GM21515 (cell line): ENCODE results near the gene FAM47E.
"Not testable (repeated sequence)": the region's sequence is repeated elsewhere in the genome, so short reads cannot be mapped to it uniquely, and the experiment has no call there.

ENCODE experiments used
- ATAC-seq: cut with Tn5 transposase; IDR thresholded peaks from one replicate; pipeline ENCODE4 v1.9.1; 2021; ENCODE audit not compliant: unreplicated experiment

FAM47E gene

DNA sequence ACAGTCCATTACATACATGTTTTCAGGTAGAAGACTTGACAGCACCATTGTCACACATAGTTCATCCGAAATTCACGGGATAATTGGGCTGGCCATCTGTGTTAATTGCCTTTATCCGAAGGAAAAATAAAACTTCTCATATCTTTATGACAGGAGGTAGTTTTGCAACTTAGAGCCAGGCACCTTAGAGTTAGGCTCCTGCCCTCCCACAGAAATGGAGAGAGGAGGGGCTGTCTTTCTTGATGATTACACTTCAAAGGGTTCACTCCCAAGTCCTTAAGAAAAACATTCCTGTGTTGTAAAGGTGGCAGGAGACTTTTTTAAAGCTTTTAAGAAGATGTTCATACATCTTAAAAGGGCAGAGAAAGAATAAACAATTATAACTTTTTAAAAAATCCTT, 27.4 kb upstream of the FAM47E start:
- no peak for ATAC-seq

GRCh38 chr4:76226418-76226817, 25.1 kb upstream of the FAM47E start:
- ATAC-seq: no peak

DNA sequence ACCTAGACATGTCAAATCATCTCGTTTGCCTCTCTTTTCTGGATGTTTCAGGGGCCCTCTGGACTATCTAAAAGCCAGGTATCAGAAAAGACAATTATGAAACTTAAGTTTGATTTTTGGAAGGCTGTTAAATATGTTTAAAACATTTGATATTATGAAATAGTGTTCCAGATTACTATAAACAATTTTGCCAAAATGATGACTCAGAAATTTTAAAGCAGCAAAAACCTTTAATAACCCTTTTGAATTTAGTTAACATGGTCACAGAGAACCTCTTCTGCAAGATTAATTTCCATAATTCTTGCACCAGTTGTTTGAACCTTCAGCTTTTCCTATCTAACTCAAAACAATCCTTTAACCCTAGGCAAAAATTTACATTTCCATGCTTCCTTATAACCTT, 18.8 kb upstream of the FAM47E start:
- no peak for ATAC-seq

DNA sequence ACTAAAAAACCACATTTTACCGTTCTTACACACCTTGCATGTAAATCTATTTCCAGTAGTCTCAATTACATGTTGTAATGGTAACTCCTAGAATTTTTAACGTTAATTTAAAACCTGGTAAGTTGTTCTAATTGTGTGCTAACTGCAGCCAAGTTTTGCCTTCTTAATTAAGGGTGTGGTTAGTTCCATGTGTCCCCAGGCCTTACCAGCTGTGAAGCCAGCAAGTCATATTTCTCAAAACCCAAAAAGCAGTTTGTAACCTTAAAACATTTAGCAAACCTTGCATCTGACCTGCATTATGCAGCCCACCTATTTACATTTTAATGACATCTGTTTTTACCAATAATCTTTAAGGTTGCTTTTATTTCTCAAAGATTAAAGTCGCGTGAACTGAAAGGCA, 18.4 kb upstream of the FAM47E start:
- no peak for ATAC-seq

DNA sequence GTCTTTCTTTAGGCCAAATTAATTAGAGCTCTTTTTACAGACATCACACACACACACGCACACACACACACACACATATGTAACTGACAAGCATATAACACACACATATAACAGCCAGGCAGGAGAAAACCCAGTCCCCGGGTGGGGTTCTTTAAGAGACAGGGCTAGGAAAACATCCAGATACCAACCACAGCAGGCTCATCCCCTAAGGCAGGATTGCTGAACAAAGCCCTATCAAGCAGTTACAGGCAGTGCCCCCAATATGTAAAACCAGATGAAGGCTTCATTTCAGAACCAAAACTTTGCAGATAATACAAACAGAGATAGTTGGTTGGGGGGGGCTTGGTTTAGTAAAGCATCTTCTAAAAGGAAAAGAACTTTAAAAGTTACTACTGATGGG, 18.0 kb upstream of the FAM47E start:
- ATAC-seq: no peak

DNA sequence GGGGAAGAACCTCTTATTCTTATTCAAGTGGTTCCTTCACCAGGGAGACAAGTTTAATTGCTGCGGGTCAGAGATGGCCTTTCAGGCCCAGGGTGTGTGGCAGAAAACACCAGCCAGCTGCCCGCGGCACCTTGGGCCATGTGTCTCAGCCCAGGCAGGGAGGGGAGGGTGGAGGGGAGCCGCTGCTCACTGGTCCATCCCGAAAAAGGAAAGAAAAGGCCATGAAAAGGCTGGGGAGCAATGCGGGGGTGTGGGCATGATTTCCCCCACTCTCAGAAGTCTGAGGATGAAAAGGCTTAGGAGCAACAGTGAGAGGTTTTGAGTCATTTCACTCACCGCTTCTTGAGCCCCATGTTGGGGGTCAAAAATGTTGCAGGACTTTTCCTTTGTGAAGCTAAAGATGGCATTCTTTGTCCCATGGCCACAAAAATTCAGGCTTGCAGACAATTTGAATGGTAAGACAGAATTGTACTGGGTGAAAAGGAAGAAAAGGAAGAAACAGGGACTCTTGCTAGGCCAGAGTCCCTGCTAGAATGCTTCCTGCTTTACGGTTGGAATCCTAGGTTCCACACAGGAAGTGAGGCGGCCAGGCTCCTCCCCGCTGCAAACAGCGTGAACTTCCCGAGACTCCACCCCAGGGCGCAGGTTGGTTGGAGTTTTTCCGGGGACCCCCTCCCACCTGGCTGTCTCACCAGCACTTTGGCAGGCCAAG, 17.4 kb upstream of the FAM47E start:
- ATAC-seq: no peak

- no peak for ATAC-seq
Observed at GRCh38 chr4:76234679-76235044, 16.9 kb upstream of the FAM47E start.

DNA sequence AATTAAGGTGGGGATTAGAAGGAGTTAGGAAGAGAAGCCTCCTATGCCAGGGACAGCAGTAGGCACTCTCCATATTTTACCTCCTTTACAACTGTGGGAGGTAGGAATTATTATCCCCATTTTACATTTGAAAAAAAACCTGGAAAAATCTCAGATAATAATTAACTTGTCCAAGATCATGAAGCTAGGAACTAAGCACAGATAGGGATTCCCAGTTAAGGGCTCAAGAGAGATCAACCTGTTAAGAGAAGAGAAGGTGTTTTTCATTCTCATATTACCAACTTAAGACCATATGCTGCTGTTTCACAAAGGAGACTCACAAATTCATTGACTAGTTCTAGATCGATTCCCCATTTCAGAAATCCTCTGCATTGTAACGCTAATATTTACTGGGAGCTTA, 16.1 kb upstream of the FAM47E start:
- ATAC-seq: no peak

- no peak for ATAC-seq
Observed at GRCh38 chr4:76235915-76236314, 15.6 kb upstream of the FAM47E start.

GRCh38 chr4:76238236-76238635, 13.3 kb upstream of the FAM47E start:
- no peak for ATAC-seq

DNA sequence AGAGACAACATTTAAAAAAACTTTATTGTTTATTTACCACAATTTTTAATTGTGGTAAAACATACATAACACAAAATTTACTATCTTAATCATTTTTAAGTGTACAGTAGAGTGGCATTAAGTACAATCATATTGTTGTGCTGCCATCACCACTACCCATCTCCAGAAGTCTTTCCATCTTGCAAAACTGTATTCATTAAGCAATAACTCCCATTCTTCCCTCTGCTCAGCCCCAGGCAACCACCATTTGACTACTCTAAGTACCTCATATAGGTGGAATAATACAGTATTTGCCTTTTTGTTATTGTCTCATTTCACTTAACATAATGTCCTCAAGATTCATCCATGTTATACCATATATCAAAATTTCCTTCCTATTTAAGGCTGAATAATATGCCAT, 12.8 kb upstream of the FAM47E start:
- ATAC-seq: no peak

- ATAC-seq: no peak
Observed at GRCh38 chr4:76240236-76240635, 11.3 kb upstream of the FAM47E start.

GRCh38 chr4:76243877-76244276, 7.6 kb upstream of the FAM47E start:
- not testable (repeated sequence) for ATAC-seq

- no peak for ATAC-seq
Observed at GRCh38 chr4:76246025-76246424, 5.5 kb upstream of the FAM47E start.

DNA sequence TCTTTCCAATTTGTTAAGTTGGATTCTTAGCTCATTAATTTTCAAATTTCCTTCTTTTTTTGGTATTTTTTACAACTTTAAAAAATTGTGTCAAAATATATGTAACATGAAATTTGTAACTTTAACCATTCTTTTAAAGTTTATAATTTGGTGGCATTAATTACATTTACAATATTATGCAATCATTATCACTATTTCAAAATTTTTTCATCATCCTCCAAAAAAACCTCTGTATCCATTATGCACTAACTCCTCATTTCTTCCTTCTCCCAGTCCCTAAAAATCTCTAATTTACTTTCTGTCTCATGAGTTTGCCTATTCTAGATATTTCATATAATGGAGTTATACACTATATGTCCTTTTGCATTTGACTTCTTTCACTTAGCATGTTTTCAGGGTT, 4.7 kb upstream of the FAM47E start:
- ATAC-seq: no peak

GRCh38 chr4:76250962-76251361, 559 bp upstream of the FAM47E start:
- no peak for ATAC-seq

DNA sequence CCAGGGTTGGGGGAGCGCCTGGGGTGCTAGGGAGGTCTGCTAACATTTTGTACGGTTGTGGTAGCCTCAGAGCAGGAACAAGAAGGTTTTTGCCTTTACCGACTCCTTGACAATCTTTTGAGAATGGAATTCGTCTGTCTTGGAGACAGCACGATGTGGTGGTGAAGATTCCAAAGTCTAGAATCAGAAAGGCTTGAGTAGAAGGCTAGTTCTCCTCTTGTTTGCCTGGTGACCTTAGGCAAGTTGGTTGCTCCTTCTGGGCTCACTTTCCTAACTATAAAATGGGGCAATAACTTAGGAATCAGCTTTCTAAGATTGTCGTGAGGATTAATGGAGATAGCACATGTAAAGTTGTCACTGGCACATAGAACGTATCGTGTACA, 741 bp downstream of the FAM47E start:
- no peak for ATAC-seq

DNA sequence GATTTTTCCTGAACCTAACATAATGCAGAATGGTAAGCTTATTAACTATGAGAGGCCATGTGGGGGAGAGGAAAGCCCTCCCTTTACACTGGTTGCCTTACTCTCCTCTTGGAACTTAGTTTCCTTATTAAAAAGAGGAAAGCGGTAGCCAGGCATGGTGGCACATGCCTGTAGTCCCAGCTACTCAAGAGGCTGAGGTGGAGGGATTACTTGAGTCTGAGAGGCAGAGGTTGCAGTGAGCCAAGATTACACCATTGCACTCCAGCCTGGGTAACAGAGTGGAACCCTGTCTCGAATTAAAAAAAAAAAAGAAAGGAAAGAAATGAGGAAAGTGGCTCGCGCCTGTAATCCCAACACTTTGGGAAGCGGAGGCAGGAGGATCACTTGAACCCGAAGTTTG, 2.0 kb downstream of the FAM47E start:
- ATAC-seq: no peak

DNA sequence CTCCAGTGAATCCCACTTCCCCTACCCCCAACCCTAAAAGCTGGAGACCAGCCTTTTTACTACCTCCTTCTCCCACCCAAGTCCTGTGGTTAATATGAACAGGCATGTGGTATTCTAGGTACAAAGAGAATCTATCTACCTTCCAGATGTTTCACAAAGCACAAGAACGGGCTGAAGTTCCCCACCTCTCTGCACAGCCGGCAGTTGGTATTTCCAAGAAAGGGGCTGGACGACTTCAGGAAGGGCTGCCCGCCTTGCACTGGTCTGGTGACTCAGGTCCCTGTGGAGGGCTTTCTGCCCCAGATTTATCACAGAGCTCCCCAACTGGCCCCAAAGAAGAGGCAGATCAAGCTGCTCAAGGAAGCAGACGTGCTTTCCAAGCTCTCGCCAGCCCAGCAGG, 4.5 kb downstream of the FAM47E start:
- ATAC-seq: no peak

- ATAC-seq: no peak
Observed at GRCh38 chr4:76256968-76257367, 5.4 kb downstream of the FAM47E start.

DNA sequence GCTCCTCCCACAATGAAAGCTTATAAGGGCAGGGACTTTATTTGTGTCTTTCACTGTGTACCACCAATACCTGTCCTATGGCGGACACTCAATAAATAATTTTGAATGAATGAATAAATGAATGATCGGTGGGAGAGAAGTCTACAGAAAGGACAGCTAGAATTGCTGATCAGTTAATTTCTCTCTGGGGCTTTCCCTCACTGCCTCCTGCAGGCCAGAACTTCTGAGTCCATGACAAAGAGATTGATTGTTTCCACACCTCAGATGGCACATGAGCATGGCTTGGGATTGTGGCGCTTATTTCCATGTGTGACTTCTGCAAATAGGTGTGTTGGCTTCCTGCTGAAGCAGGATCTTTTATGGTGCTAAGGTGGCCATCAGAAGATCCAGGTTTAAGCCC, 6.3 kb downstream of the FAM47E start:
- ATAC-seq: no peak

- ATAC-seq: no peak
Observed at GRCh38 chr4:76260571-76260970, 9.1 kb downstream of the FAM47E start.

DNA sequence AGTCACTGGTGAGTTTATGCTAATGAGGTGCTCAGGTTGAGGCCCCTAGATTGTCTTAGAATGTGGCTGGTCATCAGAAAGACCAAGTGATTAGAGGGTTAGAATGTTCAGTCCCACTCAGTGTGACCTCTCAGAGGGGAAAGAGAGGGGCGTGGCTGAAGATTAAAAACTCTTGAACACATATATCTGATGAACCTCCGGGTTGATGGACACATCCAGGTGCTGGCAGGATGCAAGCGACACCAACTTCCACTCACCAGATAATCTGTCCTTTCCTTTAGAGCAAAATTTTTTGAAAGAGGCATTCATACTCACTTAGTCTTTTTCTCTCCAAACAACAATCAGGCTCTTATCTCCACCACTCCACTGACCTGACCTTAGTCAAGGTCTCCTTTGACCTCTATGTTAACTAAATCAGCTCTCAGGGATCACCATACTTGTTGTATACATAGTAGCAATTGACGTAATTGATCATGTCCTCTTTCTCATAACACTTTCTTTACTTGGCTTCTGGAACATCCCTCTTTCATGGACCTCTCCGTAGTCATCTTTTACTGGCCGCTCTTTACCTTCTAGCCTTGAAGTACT, 14.2 kb downstream of the FAM47E start:
- no peak for ATAC-seq
